KMS-11 (cell line): ENCODE results near the gene ADAMTS2.

Experiments
- H2AFZ ChIP-seq: fragments of 200-600 bp; sonication (generic); 2 replicates; pipeline ENCODE4 v1.6.1; 2016; ENCODE audit warnings: antibody characterized with exemption, mixed run types, low read depth
- H3K27ac ChIP-seq: fragments of 200-600 bp; sonication (generic); 2 replicates; pipeline ENCODE4 v1.6.1; 2016; ENCODE audit warnings: mild to moderate bottlenecking, mixed run types
- H3K27me3 ChIP-seq: fragments of 200-600 bp; sonication (generic); 2 replicates; pipeline ENCODE4 v1.6.1; 2017; ENCODE audit warnings: mild to moderate bottlenecking, low read depth, mixed run types, moderate library complexity; ENCODE audit not compliant: insufficient read depth
- H3K36me3 ChIP-seq: fragments of 200-600 bp; sonication (generic); 2 replicates; pipeline ENCODE4 v1.6.1; 2017; ENCODE audit warnings: mild to moderate bottlenecking, mixed run types; ENCODE audit not compliant: insufficient read depth
- H3K4me1 ChIP-seq: fragments of 200-600 bp; sonication (generic); 2 replicates; pipeline ENCODE4 v1.6.1; 2016; ENCODE audit warnings: mild to moderate bottlenecking, low read depth, mixed run types; ENCODE audit not compliant: poor library complexity, severe bottlenecking
- H3K4me2 ChIP-seq: fragments of 200-600 bp; sonication (generic); 2 replicates; pipeline ENCODE4 v1.7.0; 2016; ENCODE audit warnings: mild to moderate bottlenecking, mixed run types
- H3K4me3 ChIP-seq: fragments of 200-600 bp; sonication (generic); IDR thresholded peaks from 2 replicates; pipeline ENCODE4 v1.6.1; 2017; ENCODE audit warnings: low read depth, low read length, mixed read lengths; ENCODE audit not compliant: insufficient read depth
- H3K79me2 ChIP-seq: fragments of 200-600 bp; sonication (generic); 2 replicates; pipeline ENCODE4 v1.6.1; 2016; ENCODE audit warnings: low read depth, mixed run types; ENCODE audit not compliant: insufficient read depth
- H3K9ac ChIP-seq: fragments of 200-600 bp; sonication (generic); 2 replicates; pipeline ENCODE4 v1.6.1; 2016; ENCODE audit warnings: mild to moderate bottlenecking, mixed run types
- H4K20me1 ChIP-seq: fragments of 200-600 bp; sonication (generic); 2 replicates; pipeline ENCODE4 v1.6.1; 2016; ENCODE audit warnings: mild to moderate bottlenecking, mixed run types; ENCODE audit not compliant: insufficient read depth
- CTCF ChIP-seq: fragments of 200-600 bp; sonication (generic); conservative IDR thresholded peaks from 2 replicates; pipeline ENCODE4 v1.6.1; 2017; ENCODE audit warnings: low read depth, mild to moderate bottlenecking, antibody characterized with exemption, low read length, moderate library complexity, mixed read lengths

The ADAMTS2 gene

GRCh38 chr5:179192891-179193470 is 152.3 kb downstream of the ADAMTS2 start:
- Histone ChIP-seq H3K4me2 (no peak overlapping the region), H2AFZ (no peak overlapping the region), H3K4me1 (no peaks in the 10 kb centered on the region), H3K27me3 (no peaks in the 10 kb centered on the region; the same call in 1 of the 2 replicates), H3K79me2 (no peaks in the 10 kb centered on the region), H4K20me1 (no peaks in the 10 kb centered on the region), H3K27ac (no peak overlapping the region), H3K36me3 (no peaks in the 10 kb centered on the region), H3K9ac (no peak overlapping the region), H3K4me3 (no peak overlapping the region)
- TF ChIP-seq CTCF = no peak

- Histone ChIP-seq H3K4me3 (no peak overlapping the region), H3K27ac (no peak overlapping the region), H3K27me3 (no peaks in the 10 kb centered on the region; the same call in 1 of the 2 replicates), H3K9ac (no peak overlapping the region), H3K4me1 (no peaks in the 10 kb centered on the region), H3K79me2 (no peaks in the 10 kb centered on the region), H3K36me3 (no peaks in the 10 kb centered on the region), H4K20me1 (no peaks in the 10 kb centered on the region), H3K4me2 (no peak overlapping the region), H2AFZ (no peak overlapping the region)
- no peak for TF ChIP-seq CTCF
Measured at GRCh38 chr5:179192185-179192890, 152.9 kb downstream of the ADAMTS2 start.

DNA sequence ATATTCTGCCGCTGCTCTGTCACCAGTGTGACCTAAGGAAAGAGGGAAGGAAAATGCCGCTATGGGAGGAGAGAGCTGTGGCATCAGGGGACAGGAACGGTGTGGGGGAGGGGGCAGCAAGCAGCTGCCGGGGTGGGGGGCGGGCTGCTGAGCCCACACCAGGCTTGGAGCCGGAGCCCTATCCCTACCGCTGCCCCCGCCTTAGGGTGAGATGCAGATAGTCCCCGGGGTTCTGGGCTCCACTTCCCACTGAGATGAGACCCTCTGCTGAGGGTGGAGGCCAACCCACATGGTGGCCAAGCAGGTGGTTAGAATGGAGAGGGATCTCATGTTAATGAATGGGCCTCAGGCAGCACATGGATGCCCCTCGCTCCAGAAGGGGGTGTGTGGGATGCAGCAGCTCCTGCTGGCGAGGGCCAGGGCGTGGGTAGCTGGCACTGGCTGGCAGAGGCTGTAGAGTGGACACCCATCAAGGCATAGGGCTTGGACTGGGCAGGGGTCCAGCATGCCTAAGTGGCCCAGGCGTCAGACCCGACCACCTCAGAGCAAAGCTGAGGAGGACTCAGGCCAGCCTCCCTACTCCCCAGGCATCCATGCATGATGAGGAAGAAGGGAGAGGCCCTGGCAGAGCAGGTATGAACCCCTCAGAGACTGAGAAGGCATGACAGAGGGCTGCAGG is 153.6 kb downstream of the ADAMTS2 start:
- H3K4me1 ChIP-seq = no peaks in the 10 kb centered on the region
- H3K4me3 ChIP-seq = no peak overlapping the region

More for the DNA sequence above, 153.6 kb downstream of the ADAMTS2 start:
- Histone ChIP-seq H3K79me2 (no peaks in the 10 kb centered on the region), H3K4me2 (no peak overlapping the region), H2AFZ (no peak overlapping the region), H3K36me3 (no peaks in the 10 kb centered on the region), H3K27ac (no peak overlapping the region), H3K9ac (no peak overlapping the region), H4K20me1 (no peaks in the 10 kb centered on the region), H3K27me3 (no peaks in the 10 kb centered on the region; the same call in 1 of the 2 replicates)
- no peak for TF ChIP-seq CTCF
